Neural cell (in vitro differentiated cells): ENCODE results near the gene DDX27. TPM values are rescaled to one million over a fixed set of nuclear protein-coding genes. Genes with fewer than 3 reads are reported as not detected.

Source experiments
- H2AFZ ChIP-seq: fragments of 200-600, 300-800 bp; sonication (generic), shearing (Covaris generic); 2 replicates; pipeline ENCODE4 v1.6.0; 2014; ENCODE audit warnings: low read depth, mild to moderate bottlenecking, antibody characterized with exemption, low read length, moderate library complexity
- H3F3A ChIP-seq: fragments of 200-600 bp; shearing (Covaris generic); 2 replicates; pipeline ENCODE4 v1.6.1; 2016; ENCODE audit warnings: mild to moderate bottlenecking, moderate library complexity, mixed read lengths, antibody characterized with exemption, low read length; ENCODE audit not compliant: insufficient read depth, poor library complexity, severe bottlenecking
- H3K27ac ChIP-seq: fragments of 200-600, 300-800 bp; sonication (generic), shearing (Covaris generic); 2 replicates; pipeline ENCODE4 v1.5.1; 2014; ENCODE audit warnings: mild to moderate bottlenecking, low read length, moderate library complexity
- H3K27me3 ChIP-seq: fragments of 300-800, 200-600 bp; sonication (generic), shearing (Covaris generic); 2 replicates; pipeline ENCODE4 v1.6.0; 2014; ENCODE audit warnings: mild to moderate bottlenecking, low read depth, low read length, moderate library complexity; ENCODE audit not compliant: insufficient read depth
- H3K36me3 ChIP-seq: fragments of 300-800, 200-600 bp; sonication (generic), shearing (Covaris generic); 2 replicates; pipeline ENCODE4 v1.5.1; 2014; ENCODE audit warnings: mild to moderate bottlenecking, antibody characterized with exemption, low read length, moderate library complexity; ENCODE audit not compliant: insufficient read depth
- H3K4me2 ChIP-seq: fragments of 300-800, 200-600 bp; sonication (generic), shearing (Covaris generic); 2 replicates; pipeline ENCODE4 v1.6.0; 2014; ENCODE audit warnings: mild to moderate bottlenecking, low read length
- H3K4me3 ChIP-seq: fragments of 300-800, 200-600 bp; sonication (generic), shearing (Covaris generic); 2 replicates; pipeline ENCODE4 v1.5.1; 2014; ENCODE audit warnings: mild to moderate bottlenecking, low read length, moderate library complexity
- H3K79me2 ChIP-seq: fragments of 200-600 bp; shearing (Covaris generic); replicated peaks from 2 replicates; pipeline ENCODE4 v1.6.0; 2014; ENCODE audit warnings: mild to moderate bottlenecking, low read length, moderate library complexity; ENCODE audit not compliant: insufficient read depth
- H3K9ac ChIP-seq: fragments of 300-800, 200-600 bp; sonication (generic), shearing (Covaris generic); 2 replicates; pipeline ENCODE4 v1.6.1; 2016; ENCODE audit warnings: mild to moderate bottlenecking, low read length, mixed read lengths
- H3K9me2 ChIP-seq: fragments of 200-600 bp; shearing (Covaris generic); 2 replicates; pipeline ENCODE4 v1.6.1; 2016; ENCODE audit warnings: mild to moderate bottlenecking, low read length, mixed read lengths; ENCODE audit not compliant: insufficient read depth
- H3K9me3 ChIP-seq: fragments of 200-600, 300-800 bp; sonication (generic), shearing (Covaris generic); 2 replicates; pipeline ENCODE4 v1.6.1; 2016; ENCODE audit warnings: mild to moderate bottlenecking, mixed run types, low read length, moderate library complexity, mixed read lengths
- H4K20me1 ChIP-seq: fragments of 200-600 bp; shearing (Covaris generic); 2 replicates; pipeline ENCODE4 v1.6.1; 2016; ENCODE audit warnings: mild to moderate bottlenecking, mixed run types; ENCODE audit not compliant: insufficient read depth
- CTCF ChIP-seq: fragments of 450-650 bp; IDR thresholded peaks from 2 replicates; pipeline ENCODE4 v1.5.1; 2014; ENCODE audit warnings: antibody characterized with exemption, mild to moderate bottlenecking, moderate library complexity; ENCODE audit not compliant: poor library complexity, severe bottlenecking
- EP300 ChIP-seq: fragments of 450-650 bp; conservative IDR thresholded peaks from 2 replicates; pipeline ENCODE4 v1.6.1; 2014; ENCODE audit warnings: antibody characterized with exemption, mild to moderate bottlenecking, moderate library complexity; ENCODE audit not compliant: poor library complexity, severe bottlenecking
- EZH2 ChIP-seq: fragments of 200-600, 300-800 bp; shearing (Covaris generic), sonication (generic); IDR thresholded peaks from 2 replicates; pipeline ENCODE4 v1.6.1; 2014; ENCODE audit warnings: antibody characterized with exemption, low read length, borderline replicate concordance, mild to moderate bottlenecking; ENCODE audit not compliant: insufficient read depth, poor library complexity, severe bottlenecking
- MXI1 ChIP-seq: fragments of 450-650 bp; conservative IDR thresholded peaks from 2 replicates; pipeline ENCODE4 v1.6.1; 2014; ENCODE audit warnings: antibody characterized with exemption, mild to moderate bottlenecking; ENCODE audit not compliant: poor library complexity, severe bottlenecking
- POLR2AphosphoS5 ChIP-seq: IDR thresholded peaks from 2 replicates; pipeline ENCODE4 v1.6.1; 2012
- RAD21 ChIP-seq: fragments of 450-650 bp; conservative IDR thresholded peaks from 2 replicates; pipeline ENCODE4 v1.6.1; 2014; ENCODE audit warnings: antibody characterized with exemption, mild to moderate bottlenecking, moderate library complexity
- REST ChIP-seq: IDR thresholded peaks from 2 replicates; pipeline ENCODE4 v1.6.1; 2012; ENCODE audit warnings: borderline replicate concordance
- SMC3 ChIP-seq: fragments of 450-650 bp; conservative IDR thresholded peaks from 2 replicates; pipeline ENCODE4 v1.6.1; 2014; ENCODE audit warnings: antibody characterized with exemption, mild to moderate bottlenecking, moderate library complexity; ENCODE audit not compliant: poor library complexity
- TAF1 ChIP-seq: IDR thresholded peaks from 2 replicates; pipeline ENCODE4 v1.6.1; 2012; ENCODE audit warnings: low read depth
- polyA plus RNA-seq: library from polyadenylated mRNA; depleted of rRNA; stranded (reverse); fragments of >200 nt; gene quantifications from 2 replicates; pipeline ENCODE4 v1.2.3, GENCODE V29; 2014

DDX27 gene
- polyA plus RNA-seq, 1 donor from 2014 or later = 35.4 TPM

GRCh38 chr20:49230021-49230420 lies 10.8 kb downstream of the DDX27 start:
- Histone ChIP-seq H3K36me3 (no peaks in the 10 kb centered on the region), H3K4me3 (no peak overlapping the region), H3K79me2 (no peaks in the 10 kb centered on the region), H3K9ac (no peak overlapping the region), H3K27me3 (no peaks in the 10 kb centered on the region), H3K9me2 (no peaks in the 10 kb centered on the region), H4K20me1 (no peaks in the 10 kb centered on the region), H3F3A (no peaks in the 10 kb centered on the region), H3K27ac (no peak overlapping the region), H3K4me2 (no peak overlapping the region), H2AFZ (no peak overlapping the region), H3K9me3 (no peaks in the 10 kb centered on the region)
- TF ChIP-seq EZH2 (no peak), MXI1 (no peak), SMC3 (no peak), EP300 (no peak), TAF1 (no peak), CTCF (no peak), REST (no peak), RAD21 (no peak), POLR2AphosphoS5 (no peak)

GRCh38 chr20:49230561-49231133 lies 11.4 kb downstream of the DDX27 start:
- Histone ChIP-seq H3K27ac (no peak overlapping the region), H3K36me3 (no peaks in the 10 kb centered on the region), H3K27me3 (no peaks in the 10 kb centered on the region)

More at GRCh38 chr20:49230561-49231133, 11.4 kb downstream of the DDX27 start:
- H2AFZ ChIP-seq = no peak overlapping the region
- no peaks in the 10 kb centered on the region for H3K79me2 ChIP-seq
- no peak overlapping the region for H3K9ac ChIP-seq
- H3K4me3 ChIP-seq = no peak overlapping the region
- TF ChIP-seq RAD21 (no peak), MXI1 (no peak), POLR2AphosphoS5 (no peak), CTCF (no peak), REST (no peak), TAF1 (no peak), EZH2 (no peak), EP300 (no peak), SMC3 (no peak)
- no peaks in the 10 kb centered on the region for H3F3A ChIP-seq
- no peaks in the 10 kb centered on the region for H3K9me2 ChIP-seq
- no peaks in the 10 kb centered on the region for H4K20me1 ChIP-seq
- H3K9me3 ChIP-seq = no peaks in the 10 kb centered on the region
- H3K4me2 ChIP-seq = no peak overlapping the region
